SK-N-SH treated with all-trans-retinoic acid at 6 μM for 48 hours (cell line): Measurements from ENCODE around the gene SLC5A6.

Source experiments
- ATAC-seq: fragments of 200-7000 bp; cut with Tn5 transposase; 3 replicates; pipeline ENCODE4 v1.9.1; 2020; ENCODE audit warnings: mild to moderate bottlenecking, moderate library complexity
- ARNTL ChIP-seq: fragments of 450-650 bp; formaldehyde crosslinking; IDR thresholded peaks from 2 replicates; pipeline ENCODE4 v1.5.0; 2020; ENCODE audit warnings: low read depth, mild to moderate bottlenecking, moderate library complexity, borderline replicate concordance
- BACH2 ChIP-seq: fragments of 250-450 bp; sonication (Bioruptor Pico); IDR thresholded peaks from 2 replicates; pipeline ENCODE4 v1.9.0; 2021; ENCODE audit warnings: mild to moderate bottlenecking, borderline replicate concordance
- CREB5 ChIP-seq: fragments of 250-450 bp; sonication (Bioruptor Pico); IDR thresholded peaks from 2 replicates; pipeline ENCODE4 v1.5.1; 2020; ENCODE audit warnings: low read depth, mild to moderate bottlenecking, moderate library complexity
- CSRNP3 ChIP-seq: fragments of 250-450 bp; sonication (Bioruptor Pico); IDR thresholded peaks from 2 replicates; pipeline ENCODE4 v1.5.1; 2021; ENCODE audit warnings: mild to moderate bottlenecking, moderate library complexity
- ESRRG ChIP-seq: fragments of 250-450 bp; sonication (Bioruptor Pico); IDR thresholded peaks from 2 replicates; pipeline ENCODE4 v1.6.1; 2021; ENCODE audit warnings: mild to moderate bottlenecking
- GLIS3 ChIP-seq: fragments of 250-450 bp; sonication (Bioruptor Pico); IDR thresholded peaks from 2 replicates; pipeline ENCODE4 v1.5.0; 2020; ENCODE audit warnings: mild to moderate bottlenecking, moderate library complexity
- ISL1 ChIP-seq: fragments of 250-450 bp; sonication (Bioruptor Pico); IDR thresholded peaks from 2 replicates; pipeline ENCODE4 v2.1.2; 2022; ENCODE audit warnings: mild to moderate bottlenecking, moderate library complexity
- OSR1 ChIP-seq: fragments of 250-450 bp; sonication (Bioruptor Pico); IDR thresholded peaks from 2 replicates; pipeline ENCODE4 v1.8.0; 2022; ENCODE audit warnings: moderate library complexity, mild to moderate bottlenecking, inconsistent platforms
- PATZ1 ChIP-seq: fragments of 250-450 bp; sonication (Bioruptor Pico); IDR thresholded peaks from 2 replicates; pipeline ENCODE4 v1.8.0; 2020; ENCODE audit warnings: mild to moderate bottlenecking, moderate library complexity, borderline replicate concordance
- POU6F1 ChIP-seq: fragments of 250-450 bp; sonication (Bioruptor Pico); IDR thresholded peaks from 2 replicates; pipeline ENCODE4 v1.8.0; 2021; ENCODE audit warnings: low read depth, mild to moderate bottlenecking, moderate library complexity, borderline replicate concordance
- PPARA ChIP-seq: fragments of 250-450 bp; sonication (Bioruptor Pico); IDR thresholded peaks from 2 replicates; pipeline ENCODE4 v1.5.0; 2020; ENCODE audit warnings: mild to moderate bottlenecking, borderline replicate concordance
- RARB ChIP-seq: fragments of 250-450 bp; sonication (Bioruptor Pico); IDR thresholded peaks from 2 replicates; pipeline ENCODE4 v1.8.0; 2021; ENCODE audit warnings: mild to moderate bottlenecking, moderate library complexity
- SNAI2 ChIP-seq: fragments of 250-450 bp; sonication (Bioruptor Pico); IDR thresholded peaks from 2 replicates; pipeline ENCODE4 v1.5.0; 2020; ENCODE audit warnings: mild to moderate bottlenecking, moderate library complexity
- TCF4 ChIP-seq: fragments of 250-450 bp; sonication (Bioruptor Pico); IDR thresholded peaks from 2 replicates; pipeline ENCODE4 v1.8.0; 2021; ENCODE audit warnings: mild to moderate bottlenecking, moderate library complexity, borderline replicate concordance
- TOX ChIP-seq: fragments of 250-450 bp; sonication (Bioruptor Pico); IDR thresholded peaks from 2 replicates; pipeline ENCODE4 v1.8.0; 2021; ENCODE audit warnings: mild to moderate bottlenecking, moderate library complexity, borderline replicate concordance
- TSHZ2 ChIP-seq: fragments of 250-450 bp; sonication (Bioruptor Pico); IDR thresholded peaks from 2 replicates; pipeline ENCODE4 v1.5.0; 2020; ENCODE audit warnings: mild to moderate bottlenecking, moderate library complexity
- ZFP3 ChIP-seq: fragments of 250-450 bp; sonication (Bioruptor Pico); IDR thresholded peaks from 2 replicates; pipeline ENCODE4 v1.5.0; 2020; ENCODE audit warnings: mild to moderate bottlenecking, moderate library complexity
- ZNF565 ChIP-seq: fragments of 450-650 bp; formaldehyde crosslinking; conservative IDR thresholded peaks from 2 replicates; pipeline ENCODE4 v1.5.0; 2020; ENCODE audit warnings: low read depth, mild to moderate bottlenecking, moderate library complexity
- ZNF70 ChIP-seq: fragments of 450-650 bp; formaldehyde crosslinking; IDR thresholded peaks from 2 replicates; pipeline ENCODE4 v1.5.0; 2020; ENCODE audit warnings: mild to moderate bottlenecking, moderate library complexity

SLC5A6 gene

GRCh38 chr2:27204566-27204965 lies 7.5 kb downstream of the SLC5A6 start:
- TF ChIP-seq PATZ1 (CRISPR knock-in tag) (no peak), ARNTL (CRISPR knock-in tag) (no peak)
- TF ChIP-seq, all 23 proteins: peak for 0
- ATAC-seq: no peak

- ATAC-seq: no peak
- TF ChIP-seq ZFP3 (CRISPR knock-in tag): no peak
- TF ChIP-seq TOX (CRISPR knock-in tag): no peak
- TF ChIP-seq, all 23 proteins: peak for 0
These were observed 8.3 kb downstream of the SLC5A6 start for GRCh38 chr2:27203741-27204140.

GRCh38 chr2:27202854-27203253 lies 9.2 kb downstream of the SLC5A6 start:
- TF ChIP-seq TOX (CRISPR knock-in tag): no peak
- no peak for TF ChIP-seq RARB (CRISPR knock-in tag)
- no peak for TF ChIP-seq ISL1 (CRISPR knock-in tag)
- TF ChIP-seq TSHZ2 (CRISPR knock-in tag): no peak
- no peak for TF ChIP-seq CREB5
- no peak for TF ChIP-seq POU6F1
- TF ChIP-seq BACH2: no peak
- TF ChIP-seq PPARA (CRISPR knock-in tag): no peak
- no peak for TF ChIP-seq ESRRG (CRISPR knock-in tag)
- TF ChIP-seq TCF4 (CRISPR knock-in tag): no peak
- no peak for ATAC-seq

GRCh38 chr2:27201675-27202074 lies 10.4 kb downstream of the SLC5A6 start:
- TF ChIP-seq SNAI2 (CRISPR knock-in tag) (no peak), ZNF70 (CRISPR knock-in tag) (no peak), TOX (CRISPR knock-in tag) (no peak), RARB (CRISPR knock-in tag) (no peak), CREB5 (no peak), ISL1 (CRISPR knock-in tag) (no peak), PPARA (CRISPR knock-in tag) (no peak), GLIS3 (no peak), ZNF565 (no peak), OSR1 (CRISPR knock-in tag) (no peak)
- ATAC-seq: no peak

GRCh38 chr2:27199241-27199640 lies 12.8 kb downstream of the SLC5A6 start:
- no peak for ATAC-seq
- TF ChIP-seq CSRNP3 (CRISPR knock-in tag) (no peak), ARNTL (CRISPR knock-in tag) (no peak)
